ENCODE results near the gene RCCD1.
A peak's percentile ranks its signal among the peaks of the same experiment; 100 is the strongest.

The RCCD1 gene

DNA sequence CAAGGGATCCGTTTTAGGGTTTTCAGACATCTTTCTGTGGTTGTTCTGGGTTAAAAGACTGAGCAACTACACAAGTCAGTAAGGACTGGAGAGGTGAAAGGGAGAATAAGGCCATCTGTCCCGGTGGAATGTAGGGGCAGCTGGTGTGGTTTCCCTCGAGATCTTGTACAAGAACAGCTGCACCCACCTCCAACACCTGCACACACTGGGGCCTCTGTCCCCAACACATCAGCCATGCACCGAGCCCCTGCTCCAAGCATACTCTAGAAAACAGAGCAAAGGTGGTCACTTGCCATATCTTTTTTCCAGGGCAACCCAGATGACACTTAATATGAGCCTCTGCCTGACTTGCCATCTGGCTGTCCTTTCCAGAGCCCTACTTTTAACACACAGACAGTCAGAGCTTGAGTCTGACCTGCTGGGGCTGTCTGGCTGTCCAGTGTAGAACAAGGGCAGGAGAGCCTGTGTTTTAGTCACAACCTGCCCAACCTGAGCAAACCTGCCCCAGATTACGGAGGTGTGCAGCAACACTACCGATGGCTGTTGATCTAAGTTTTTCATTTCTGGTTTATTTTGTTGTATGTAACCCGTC is 39.4 kb upstream of the RCCD1 start:
- no peak for DNase-seq (ENCODE audit: low spot score)
- TF ChIP-seq CTCF (IDR thresholded peaks at IDR 0.05; ENCODE audit: extremely low read depth, missing control alignments), result no peak

DNA sequence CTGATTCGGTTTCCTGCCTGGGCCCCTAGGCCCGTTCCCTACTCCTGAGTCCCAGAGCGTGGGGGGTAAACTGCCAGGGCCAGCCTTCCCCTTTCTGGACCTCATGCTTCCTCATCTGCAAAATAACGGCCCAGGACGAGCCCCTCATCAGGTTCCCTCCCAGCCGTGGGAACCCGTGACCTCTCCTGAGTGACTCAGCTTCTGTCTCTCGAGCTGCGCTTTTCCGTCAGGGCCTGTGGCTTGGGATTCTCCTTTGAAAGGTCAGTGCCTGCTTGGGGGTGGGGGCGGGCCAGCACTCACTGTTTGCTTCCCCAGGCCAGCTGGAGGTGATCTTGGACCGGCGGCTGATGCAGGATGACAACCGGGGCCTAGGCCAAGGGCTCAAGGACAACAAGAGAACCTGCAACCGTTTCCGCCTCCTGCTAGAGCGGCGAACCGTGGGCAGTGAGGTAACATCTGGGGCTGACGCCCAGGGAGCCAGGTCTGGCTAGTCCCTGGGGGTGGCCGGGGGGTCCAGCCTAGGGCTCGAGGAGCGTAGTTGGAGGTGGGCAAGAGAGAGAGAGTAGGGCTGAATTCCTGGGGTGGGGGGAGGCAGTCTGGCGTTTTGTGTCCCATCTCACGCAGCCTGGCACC is 38.8 kb upstream of the RCCD1 start:
- no peak for TF ChIP-seq CTCF (IDR thresholded peaks at IDR 0.05; ENCODE audit: extremely low read depth, missing control alignments)
- DNase-seq (ENCODE audit: low spot score), result no peak

GRCh38 chr15:90916461-90916860 is 38.2 kb upstream of the RCCD1 start:
- TF ChIP-seq CTCF (IDR thresholded peaks at IDR 0.05; ENCODE audit: extremely low read depth, missing control alignments), result no peak
- no peak for DNase-seq (ENCODE audit: low spot score)

DNA sequence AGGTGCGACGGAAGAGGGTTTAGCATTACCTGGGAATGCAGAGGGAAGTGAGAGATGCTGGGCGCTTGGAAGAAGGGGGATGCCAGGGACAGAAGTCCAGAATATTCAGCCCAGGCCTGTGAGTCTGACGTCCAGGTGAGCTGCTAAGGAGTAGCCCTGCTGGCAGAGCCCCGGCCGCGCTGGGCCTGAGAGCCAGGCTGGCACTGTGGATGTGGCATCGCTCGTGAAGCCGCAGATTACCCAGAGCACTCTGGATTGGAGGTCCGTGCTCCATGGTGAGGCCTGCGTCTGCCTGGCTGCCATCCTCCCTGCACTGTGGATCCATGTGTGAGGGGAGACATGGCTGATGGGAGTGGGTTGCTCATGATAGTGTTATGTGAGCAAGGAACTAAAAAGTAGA is 37.1 kb upstream of the RCCD1 start:
- DNase-seq (ENCODE audit: low spot score), result no peak
- TF ChIP-seq CTCF (IDR thresholded peaks at IDR 0.05; ENCODE audit: extremely low read depth, missing control alignments), result no peak

DNA sequence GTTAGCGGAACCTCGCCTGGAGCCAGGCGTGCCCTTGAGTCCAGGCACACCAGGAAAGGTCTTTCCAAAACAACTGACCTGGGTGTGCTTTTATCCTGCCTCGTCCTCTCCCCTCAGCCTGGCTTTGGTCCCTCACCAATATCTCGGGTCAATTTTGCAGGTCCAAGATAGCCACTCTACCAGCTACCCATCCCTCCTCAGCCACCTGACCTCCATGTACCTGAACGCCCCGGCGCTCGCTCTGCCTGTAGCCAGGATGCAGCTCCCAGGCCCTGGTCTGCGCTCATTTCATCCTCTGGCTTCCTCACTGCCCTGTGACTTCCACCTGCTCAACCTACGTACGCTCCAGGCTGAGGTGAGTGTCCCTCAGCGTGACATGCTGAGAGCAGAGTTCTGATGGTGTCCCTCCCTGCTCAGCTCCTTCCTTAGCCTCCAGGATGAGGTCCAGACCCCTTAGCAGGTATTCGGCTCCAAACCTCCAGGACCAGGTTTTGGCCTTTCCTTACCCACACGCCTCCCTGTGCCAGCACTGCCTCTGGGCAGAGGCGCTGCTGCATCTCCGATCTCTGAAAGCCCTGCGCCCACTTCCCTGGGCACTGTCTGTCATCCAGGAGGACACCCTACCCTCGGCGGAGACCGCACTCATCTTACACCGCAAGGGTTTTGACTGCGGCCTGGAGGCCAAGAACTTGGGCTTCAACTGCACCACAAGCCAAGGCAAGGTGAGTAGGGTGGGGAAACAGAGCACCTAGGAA is 36.5 kb upstream of the RCCD1 start:
- no peak for TF ChIP-seq CTCF (IDR thresholded peaks at IDR 0.05; ENCODE audit: extremely low read depth, missing control alignments)
- no peak for DNase-seq (ENCODE audit: low spot score)

DNA sequence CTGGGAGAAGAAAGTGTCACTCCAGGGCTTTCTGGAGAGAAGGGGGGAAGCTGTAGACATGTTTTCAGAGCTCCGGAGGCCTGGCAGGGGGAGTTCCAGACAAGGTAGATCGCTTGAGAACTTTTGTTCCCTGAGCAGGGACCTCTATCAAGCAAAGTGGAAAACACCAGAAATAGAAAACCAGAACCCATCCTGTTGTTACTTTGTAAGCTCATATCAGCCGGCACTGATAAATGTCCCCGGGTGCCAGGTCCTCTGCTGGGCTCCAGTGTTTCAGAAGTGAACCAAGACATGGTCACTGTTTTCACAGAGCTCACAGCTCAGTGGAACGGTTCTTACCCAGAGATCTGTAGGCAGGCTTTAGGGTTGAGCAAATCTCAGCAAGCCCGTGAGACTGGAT is 35.8 kb upstream of the RCCD1 start:
- no peak for TF ChIP-seq CTCF (IDR thresholded peaks at IDR 0.05; ENCODE audit: extremely low read depth, missing control alignments)
- no peak for DNase-seq (ENCODE audit: low spot score)

- TF ChIP-seq CTCF (IDR thresholded peaks at IDR 0.05; ENCODE audit: extremely low read depth, missing control alignments), result no peak
- no peak for DNase-seq (ENCODE audit: low spot score)
Observed at GRCh38 chr15:90921887-90922286, 32.8 kb upstream of the RCCD1 start.

- DNase-seq (ENCODE audit: low spot score), result peak; percentile 76
Observed at GRCh38 chr15:90922712-90923322, 31.9 kb upstream of the RCCD1 start.

All from GM20000 (cell line).